NB4 (cell line): Measurements from ENCODE around the gene MBNL2.

Experiments used
- POLR2A ChIP-seq: IDR thresholded peaks from 2 replicates; pipeline ENCODE4 v1.6.1; 2011; ENCODE audit warnings: mild to moderate bottlenecking; ENCODE audit not compliant: insufficient read length; ENCODE audit errors: extremely low read depth
- TF ChIP-seq, protein P1 (sequence below): IDR thresholded peaks from one replicate; pipeline ENCODE4 v1.5.1; 2012; ENCODE audit warnings: low read depth, low read length

GRCh38 chr13:97387485-97387839, 165.3 kb downstream of the MBNL2 start:
- peak; percentile 18 for TF ChIP-seq POLR2A
- TF ChIP-seq, protein P1, sequence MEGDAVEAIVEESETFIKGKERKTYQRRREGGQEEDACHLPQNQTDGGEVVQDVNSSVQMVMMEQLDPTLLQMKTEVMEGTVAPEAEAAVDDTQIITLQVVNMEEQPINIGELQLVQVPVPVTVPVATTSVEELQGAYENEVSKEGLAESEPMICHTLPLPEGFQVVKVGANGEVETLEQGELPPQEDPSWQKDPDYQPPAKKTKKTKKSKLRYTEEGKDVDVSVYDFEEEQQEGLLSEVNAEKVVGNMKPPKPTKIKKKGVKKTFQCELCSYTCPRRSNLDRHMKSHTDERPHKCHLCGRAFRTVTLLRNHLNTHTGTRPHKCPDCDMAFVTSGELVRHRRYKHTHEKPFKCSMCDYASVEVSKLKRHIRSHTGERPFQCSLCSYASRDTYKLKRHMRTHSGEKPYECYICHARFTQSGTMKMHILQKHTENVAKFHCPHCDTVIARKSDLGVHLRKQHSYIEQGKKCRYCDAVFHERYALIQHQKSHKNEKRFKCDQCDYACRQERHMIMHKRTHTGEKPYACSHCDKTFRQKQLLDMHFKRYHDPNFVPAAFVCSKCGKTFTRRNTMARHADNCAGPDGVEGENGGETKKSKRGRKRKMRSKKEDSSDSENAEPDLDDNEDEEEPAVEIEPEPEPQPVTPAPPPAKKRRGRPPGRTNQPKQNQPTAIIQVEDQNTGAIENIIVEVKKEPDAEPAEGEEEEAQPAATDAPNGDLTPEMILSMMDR = no peak
